Left renal cortex interstitium (tissue), 4 donors: ENCODE results near the gene ACRBP. TPM values are rescaled to one million over a fixed set of nuclear protein-coding genes. Genes with fewer than 3 reads are reported as not detected.
"Not testable (repeated sequence)": the region's sequence is repeated elsewhere in the genome, so short reads cannot be mapped to it uniquely, and the experiment has no call there.

Experiments used
- DNase-seq, 4 donors: peaks; one replicate each; pipeline ENCODE4 v3.0.0-alpha.2; 2013; ENCODE audit warnings: low read depth in 4 of 4, low spot score in 2 of 4, missing footprints in 1 of 4
- polyA plus RNA-seq, 4 donors: library from polyadenylated mRNA; unstranded; fragments of 120-200 nt; gene quantifications; one replicate each; pipeline ENCODE4 v1.2.1, GENCODE V29; 2013; ENCODE audit not compliant: insufficient read length in 4 of 4

Gene ACRBP
- polyA plus RNA-seq, 4 donors = 2.4 to 6.6 (median 5.0) TPM

GRCh38 chr12:6618483-6619225 lies 28.6 kb downstream of the ACRBP start:
- no peak for DNase-seq

GRCh38 chr12:6615802-6616201 lies 31.4 kb downstream of the ACRBP start:
- no peak for DNase-seq

- DNase-seq = no peak
Observed at GRCh38 chr12:6614513-6615172, 32.6 kb downstream of the ACRBP start.

GRCh38 chr12:6613776-6614512 lies 33.3 kb downstream of the ACRBP start:
- DNase-seq = peak; percentile 87 to 96 (median 92)

- peak in 2 of 4 donors; percentile 82 to 83 for DNase-seq
Observed at GRCh38 chr12:6613015-6613775, 34.0 kb downstream of the ACRBP start.

GRCh38 chr12:6612652-6613014 lies 34.6 kb downstream of the ACRBP start:
- no peak for DNase-seq

- no peak for DNase-seq
Observed at GRCh38 chr12:6612247-6612646, 35.0 kb downstream of the ACRBP start.

- no peak for DNase-seq
Observed at GRCh38 chr12:6608592-6609281, 38.5 kb downstream of the ACRBP start.

- DNase-seq = peak in 1 of 4 donors; percentile 62
Observed at GRCh38 chr12:6607751-6608591, 39.3 kb downstream of the ACRBP start.

- DNase-seq = no peak
Observed at GRCh38 chr12:6606331-6607131, 40.7 kb downstream of the ACRBP start.

- DNase-seq = no peak
Observed at GRCh38 chr12:6605421-6606330, 41.6 kb downstream of the ACRBP start.

GRCh38 chr12:6604259-6605029 lies 42.8 kb downstream of the ACRBP start:
- no peak for DNase-seq

GRCh38 chr12:6603095-6603567 lies 44.1 kb downstream of the ACRBP start:
- no peak for DNase-seq

- DNase-seq = no peak
Observed at GRCh38 chr12:6602526-6602925, 44.7 kb downstream of the ACRBP start.

- not testable (repeated sequence) for DNase-seq
Observed at GRCh38 chr12:6595673-6596072, 51.6 kb downstream of the ACRBP start.

- no peak for DNase-seq
Observed at GRCh38 chr12:6592087-6592486, 55.1 kb downstream of the ACRBP start.
